BLaER1 treated with 17β-estradiol and CSF1 and Interleukin-3, amounts not matched to agents 10 nM and 100 nM (cell line): ENCODE measurements around the gene IPO9.

ENCODE experiments used
- H3K27ac ChIP-seq, 11 experiments: shearing (Covaris generic); formaldehyde crosslinking; 2 replicates each; pipeline ENCODE4 v1.8.1; 2022
- H3K27me3 ChIP-seq, 11 experiments: shearing (Covaris generic); formaldehyde crosslinking; 2 replicates each; pipeline ENCODE4 v1.8.1; 2022
- H3K36me3 ChIP-seq, 11 experiments: shearing (Covaris generic); formaldehyde crosslinking; 2 replicates each; pipeline ENCODE4 v1.8.1; 2022
- H3K4me1 ChIP-seq, 10 experiments: shearing (Covaris generic); formaldehyde crosslinking; 2 replicates each; pipeline ENCODE4 v1.8.1; 2022
- H3K4me2 ChIP-seq, 11 experiments: shearing (Covaris generic); formaldehyde crosslinking; 2 replicates each; pipeline ENCODE4 v1.8.1; 2022
- H3K4me3 ChIP-seq, 10 experiments: shearing (Covaris generic); formaldehyde crosslinking; 2 replicates each; pipeline ENCODE4 v1.8.1; 2022
- H3K9ac ChIP-seq, 11 experiments: shearing (Covaris generic); formaldehyde crosslinking; 2 replicates each; pipeline ENCODE4 v1.8.1; 2022
- H3K9me3 ChIP-seq, 11 experiments: shearing (Covaris generic); formaldehyde crosslinking; replicated peaks in 1 of 11; 2 replicates each; pipeline ENCODE4 v1.8.1; 2022
- H4K20me1 ChIP-seq, 11 experiments: shearing (Covaris generic); formaldehyde crosslinking; 2 replicates each; pipeline ENCODE4 v1.8.1; 2022
- Cebpa-rat ChIP-seq, 11 experiments: shearing (Covaris generic); IDR thresholded peaks; 2 replicates each; pipeline ENCODE4 v1.8.1; 2022

IPO9 gene

DNA sequence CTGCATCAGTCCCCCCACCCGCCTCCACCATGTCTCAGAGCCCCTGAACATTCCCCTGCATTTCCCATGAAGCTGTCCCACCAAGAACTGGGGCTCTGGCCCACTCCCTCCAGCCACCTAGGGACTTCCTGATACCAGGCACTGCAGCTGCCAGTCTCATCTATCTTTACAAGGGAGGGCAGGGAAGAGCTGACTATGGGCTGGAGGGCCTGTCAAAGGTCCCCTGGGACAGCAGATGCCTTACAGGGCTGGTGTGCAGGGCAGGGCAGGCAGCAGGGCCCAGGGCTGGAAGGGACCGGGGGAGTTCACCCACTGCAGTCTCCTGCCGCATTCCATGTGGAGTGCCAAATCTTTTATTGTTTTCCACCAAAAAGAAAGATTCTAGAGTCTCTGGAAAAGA lies 77.4 kb downstream of the IPO9 start:
- no peaks in the 10 kb centered on the region for H3K9me3 ChIP-seq
- peaks cover 0 to 17% (median 13%) of the 10 kb centered on the region in 10 experiments; a peak in 13 of 20 replicates for H3K4me1 ChIP-seq
- H3K4me3 ChIP-seq = no peak overlapping the region
- H3K9ac ChIP-seq = 0 out of 22 replicates have a peak overlapping the region, but pooled peaks of 1 of the 11 experiments have one; percentile 19
- no peak for TF ChIP-seq Cebpa-rat (IDR thresholded peaks at IDR 0.05)
- no peaks in the 10 kb centered on the region for H3K36me3 ChIP-seq
- no peaks in the 10 kb centered on the region; a peak in 1 of 22 replicates for H4K20me1 ChIP-seq
- H3K27ac ChIP-seq = no peak overlapping the region
- no peaks in the 10 kb centered on the region for H3K27me3 ChIP-seq
- H3K4me2 ChIP-seq = peak overlapping the region in 8 of 11 experiments; percentile 13 to 53 (median 38); a peak in 13 of 22 replicates

DNA sequence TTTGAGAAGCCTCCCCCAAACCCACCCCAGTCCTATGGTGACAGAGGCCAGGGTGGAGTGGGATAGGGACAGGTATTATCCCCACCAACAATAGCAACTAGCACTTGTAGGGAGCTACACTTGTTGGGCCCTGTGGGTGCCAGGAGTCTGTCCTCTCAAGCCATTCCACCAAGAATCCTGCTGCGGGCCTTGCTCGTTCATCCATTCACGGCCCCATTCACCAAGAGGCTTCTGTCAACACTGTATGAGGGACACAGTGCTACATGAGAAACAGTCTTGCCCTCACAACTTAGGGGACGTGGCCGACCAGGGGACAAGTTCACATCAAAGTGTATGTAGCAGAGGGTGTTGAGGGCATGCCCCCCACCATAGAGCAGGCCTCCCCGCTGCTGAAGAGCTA lies 78.7 kb downstream of the IPO9 start:
- Histone ChIP-seq H4K20me1 (no peaks in the 10 kb centered on the region; a peak in 1 of 22 replicates), H3K9me3 (no peaks in the 10 kb centered on the region), H3K27ac (no peak overlapping the region), H3K36me3 (no peaks in the 10 kb centered on the region), H3K9ac (no peak overlapping the region), H3K4me3 (no peak overlapping the region), H3K27me3 (no peaks in the 10 kb centered on the region), H3K4me1 (peaks cover 0 to 17% (median 13%) of the 10 kb centered on the region in 10 experiments; a peak in 13 of 20 replicates), H3K4me2 (no peak overlapping the region)
- no peak for TF ChIP-seq Cebpa-rat (IDR thresholded peaks at IDR 0.05)

- Histone ChIP-seq H3K4me3 (no peak overlapping the region), H3K4me2 (no peak overlapping the region), H3K27me3 (no peaks in the 10 kb centered on the region), H3K27ac (no peak overlapping the region), H3K9me3 (no peaks in the 10 kb centered on the region), H3K9ac (no peak overlapping the region), H4K20me1 (no peaks in the 10 kb centered on the region), H3K36me3 (no peaks in the 10 kb centered on the region), H3K4me1 (peaks cover 0 to 3% (median 0%) of the 10 kb centered on the region in 10 experiments; a peak in 1 of 20 replicates)
- TF ChIP-seq Cebpa-rat (IDR thresholded peaks at IDR 0.05) = no peak
Observed at GRCh38 chr1:201911826-201912571, 83.0 kb downstream of the IPO9 start.

- no peak overlapping the region for H3K27ac ChIP-seq
- no peaks in the 10 kb centered on the region for H3K27me3 ChIP-seq
- peaks cover 0 to 3% (median 0%) of the 10 kb centered on the region in 10 experiments; a peak in 1 of 20 replicates for H3K4me1 ChIP-seq
- no peak overlapping the region for H3K4me2 ChIP-seq
- H3K9ac ChIP-seq = no peak overlapping the region
- H3K4me3 ChIP-seq = no peak overlapping the region
- TF ChIP-seq Cebpa-rat (IDR thresholded peaks at IDR 0.05) = no peak
- H3K36me3 ChIP-seq = no peaks in the 10 kb centered on the region
- no peaks in the 10 kb centered on the region for H4K20me1 ChIP-seq
- no peaks in the 10 kb centered on the region for H3K9me3 ChIP-seq
Observed at GRCh38 chr1:201912832-201913231, 83.9 kb downstream of the IPO9 start.

- Histone ChIP-seq H3K36me3 (no peaks in the 10 kb centered on the region), H3K4me1 (peaks cover 0 to 11% (median 2%) of the 10 kb centered on the region in 10 experiments; a peak in 4 of 20 replicates), H3K4me3 (no peak overlapping the region), H3K9ac (no peak overlapping the region), H3K4me2 (no peak overlapping the region), H4K20me1 (no peaks in the 10 kb centered on the region), H3K27ac (no peak overlapping the region), H3K27me3 (no peaks in the 10 kb centered on the region), H3K9me3 (no peaks in the 10 kb centered on the region)
- no peak for TF ChIP-seq Cebpa-rat (IDR thresholded peaks at IDR 0.05)
Observed at GRCh38 chr1:201914456-201915235, 85.7 kb downstream of the IPO9 start.

GRCh38 chr1:201916649-201917249 lies 87.8 kb downstream of the IPO9 start:
- no peak for TF ChIP-seq Cebpa-rat (IDR thresholded peaks at IDR 0.05)
- peaks cover 0 to 6% (median 0%) of the 10 kb centered on the region in 11 experiments; a peak in 7 of 22 replicates for H3K9me3 ChIP-seq
- H3K4me3 ChIP-seq = no peak overlapping the region
- H3K9ac ChIP-seq = no peak overlapping the region
- no peaks in the 10 kb centered on the region for H3K27me3 ChIP-seq
- H3K4me2 ChIP-seq = no peak overlapping the region
- H3K36me3 ChIP-seq = no peaks in the 10 kb centered on the region
- H3K4me1 ChIP-seq = peaks cover 0 to 11% (median 2%) of the 10 kb centered on the region in 10 experiments; a peak in 4 of 20 replicates
- no peaks in the 10 kb centered on the region for H4K20me1 ChIP-seq
- H3K27ac ChIP-seq = no peak overlapping the region

- H3K27me3 ChIP-seq = no peaks in the 10 kb centered on the region
- H3K4me3 ChIP-seq = no peak overlapping the region
- peaks cover 0 to 11% (median 2%) of the 10 kb centered on the region in 10 experiments; a peak in 4 of 20 replicates for H3K4me1 ChIP-seq
- no peak overlapping the region for H3K9ac ChIP-seq
- no peak for TF ChIP-seq Cebpa-rat (IDR thresholded peaks at IDR 0.05)
- H3K4me2 ChIP-seq = 0 out of 22 replicates have a peak overlapping the region, but pooled peaks of 1 of the 11 experiments have one; percentile 19
- no peak overlapping the region for H3K27ac ChIP-seq
- no peaks in the 10 kb centered on the region for H3K36me3 ChIP-seq
- H3K9me3 ChIP-seq = peaks cover 0 to 14% (median 6%) of the 10 kb centered on the region in 11 experiments; a peak in 9 of 22 replicates
- H4K20me1 ChIP-seq = no peaks in the 10 kb centered on the region
Observed at GRCh38 chr1:201917362-201918033, 88.5 kb downstream of the IPO9 start.

DNA sequence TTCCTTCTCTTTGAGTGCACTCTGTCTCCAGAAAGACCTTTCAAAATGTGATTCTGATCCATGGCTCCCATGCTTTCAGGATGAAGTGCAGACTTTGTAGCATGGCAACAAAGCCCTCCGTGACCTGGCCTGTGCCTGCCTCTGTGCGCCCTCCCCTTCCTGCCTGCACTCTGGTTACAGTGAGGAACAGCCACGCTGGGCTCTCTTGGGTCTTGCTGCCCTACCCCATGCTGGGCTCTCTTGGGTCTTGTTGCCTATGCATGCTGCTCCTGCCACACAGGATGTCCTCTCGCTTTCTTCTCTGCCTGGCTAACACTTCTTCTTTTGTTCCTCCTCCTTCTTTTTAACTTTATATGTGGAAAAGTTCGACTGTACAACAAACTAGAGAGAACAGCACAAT lies 89.4 kb downstream of the IPO9 start:
- Histone ChIP-seq H3K27me3 (no peaks in the 10 kb centered on the region), H4K20me1 (no peaks in the 10 kb centered on the region), H3K4me2 (peak overlapping the region in 5 of 11 experiments; percentile 8 to 36 (median 19); a peak in 3 of 22 replicates), H3K4me1 (peaks cover 0 to 11% (median 2%) of the 10 kb centered on the region in 10 experiments; a peak in 4 of 20 replicates), H3K9ac (no peak overlapping the region), H3K36me3 (no peaks in the 10 kb centered on the region), H3K4me3 (no peak overlapping the region), H3K27ac (no peak overlapping the region), H3K9me3 (peaks cover 0 to 20% (median 6%) of the 10 kb centered on the region in 11 experiments; a peak in 11 of 22 replicates)
- TF ChIP-seq Cebpa-rat (IDR thresholded peaks at IDR 0.05) = no peak
